Non-pigmented ciliary epithelial cell (primary cell): ENCODE data around the gene NR2F1.

Source experiments
- DNase-seq: peaks from one replicate; pipeline ENCODE4 v3.0.0-alpha.2; 2010; ENCODE audit warnings: low read depth

The NR2F1 gene

DNA sequence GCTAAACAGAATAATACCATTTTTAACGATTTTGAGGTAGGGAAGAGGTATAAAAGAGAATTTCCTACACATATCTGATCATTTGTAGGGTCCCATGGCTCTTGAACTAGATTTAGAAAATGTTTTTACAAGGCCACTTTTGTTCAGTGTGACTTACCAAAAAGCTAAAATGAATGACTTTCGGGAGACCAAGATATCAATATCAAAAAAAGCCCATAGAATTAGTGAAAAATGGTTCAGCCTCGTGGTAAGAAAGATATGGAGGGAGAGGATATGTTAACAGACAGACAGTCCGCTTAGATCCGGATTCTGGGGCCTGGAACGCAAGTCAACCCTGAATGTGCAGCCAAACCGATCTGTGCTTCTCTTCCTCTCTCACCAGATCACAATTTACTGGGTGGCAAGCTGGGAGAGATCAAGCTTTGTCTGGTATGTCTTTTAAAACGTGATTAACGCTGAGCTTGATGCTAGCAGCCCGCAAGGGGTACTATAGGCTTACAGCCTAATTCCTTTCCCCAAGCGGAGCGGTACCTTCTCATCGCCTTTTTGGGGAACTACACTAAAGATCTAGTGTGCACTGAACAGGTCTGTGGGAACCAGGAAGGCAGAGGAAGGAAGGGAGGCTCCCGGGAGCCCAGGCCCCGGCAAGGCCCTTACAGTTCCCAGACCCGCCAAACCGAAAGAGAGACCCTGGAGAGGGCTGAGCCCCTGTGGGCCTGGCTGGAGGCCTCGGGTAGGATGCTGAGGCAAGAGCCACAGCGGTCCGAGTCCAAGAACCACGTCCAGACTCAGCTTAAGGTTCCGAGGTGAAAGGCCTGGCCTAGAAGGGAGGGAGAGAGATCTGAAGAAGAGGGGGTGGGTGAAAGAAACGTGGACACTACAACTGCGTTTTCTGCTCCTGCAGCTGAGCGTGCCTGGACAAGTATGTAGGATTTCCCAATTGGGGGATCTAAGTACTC, 4.9 kb upstream of the NR2F1 start:
- no peak for DNase-seq

DNA sequence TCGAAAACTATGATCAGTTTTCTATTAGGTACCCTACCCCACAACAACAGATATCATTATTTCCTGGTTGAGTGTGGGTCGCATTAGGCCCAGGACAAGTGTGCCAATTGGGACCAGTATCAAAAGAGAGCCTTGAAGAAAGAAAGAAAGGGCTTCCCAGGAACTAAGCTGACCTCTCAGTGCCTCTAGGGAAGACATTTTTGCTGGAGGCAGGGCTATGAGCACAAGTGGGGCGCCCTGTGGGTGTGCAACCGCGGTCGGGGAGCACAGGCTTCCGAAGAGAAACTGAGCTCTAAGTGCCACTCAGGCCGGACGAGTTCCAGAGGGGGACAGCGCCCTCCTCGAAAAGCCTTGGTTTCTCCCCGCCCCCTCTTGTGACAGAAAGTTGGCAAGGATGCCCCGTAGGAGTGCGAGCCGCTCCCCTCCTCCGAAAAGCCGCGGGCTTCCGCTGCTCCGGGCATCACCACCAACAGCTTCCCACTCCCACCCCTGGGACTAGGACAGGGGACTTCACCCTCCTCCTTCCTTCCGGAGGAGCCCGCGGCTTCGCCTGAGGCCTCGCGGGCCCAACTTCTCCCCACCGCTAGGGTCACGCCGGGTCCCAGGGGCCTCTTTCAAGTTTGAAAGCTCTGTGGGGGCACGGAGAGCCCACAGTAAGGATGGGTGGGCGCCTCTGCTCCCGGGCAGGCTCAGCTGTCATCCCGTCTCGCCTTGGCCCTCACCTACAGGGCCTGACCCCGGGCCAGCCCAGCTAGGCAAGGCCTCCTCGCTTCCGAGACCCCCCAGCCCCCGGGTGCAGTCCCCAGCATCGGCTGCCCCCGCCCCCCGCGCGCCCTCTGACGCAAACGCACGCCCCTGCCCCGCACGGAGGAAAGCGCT, 4.0 kb upstream of the NR2F1 start:
- DNase-seq = no peak

GRCh38 chr5:93579692-93580062, 3.3 kb upstream of the NR2F1 start:
- no peak for DNase-seq

- DNase-seq = no peak
These were observed 2.7 kb upstream of the NR2F1 start for GRCh38 chr5:93580063-93580926.

DNA sequence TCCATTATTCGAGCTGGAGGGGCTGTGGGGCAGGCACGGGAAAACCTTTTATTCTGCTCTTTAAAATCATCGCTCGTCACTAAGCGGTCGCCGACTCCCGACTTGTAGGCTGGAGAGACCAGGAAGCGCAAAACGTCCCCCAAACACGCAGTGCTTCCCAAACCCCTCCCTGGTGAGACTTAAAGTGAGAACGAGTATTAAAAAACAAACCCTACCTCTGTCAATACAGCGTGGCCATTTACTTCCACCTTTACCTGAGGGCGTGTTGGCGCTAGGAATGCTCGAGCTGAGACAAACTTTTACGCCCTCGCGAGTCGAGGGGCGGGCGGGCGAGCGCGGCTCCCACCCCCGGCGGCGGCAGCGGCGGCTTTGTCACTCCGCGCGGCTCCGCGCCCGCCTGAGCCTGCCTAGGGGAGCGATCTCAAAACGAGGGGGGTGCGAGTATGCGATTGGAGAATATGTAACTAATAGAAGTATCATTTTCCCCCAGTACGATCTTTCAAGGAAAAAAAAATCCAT, 2.0 kb upstream of the NR2F1 start, which contains the start of gene NR2F1-AS1:
Gene NR2F1-AS1 (minus strand): TSS at position 293 of the 519 bp plus-strand sequence.
- no peak for DNase-seq

GRCh38 chr5:93582167-93582462, 907 bp upstream of the NR2F1 start:
- DNase-seq = no peak

- no peak for DNase-seq
These were observed 381 bp downstream of the NR2F1 start for GRCh38 chr5:93583439-93583767.

DNA sequence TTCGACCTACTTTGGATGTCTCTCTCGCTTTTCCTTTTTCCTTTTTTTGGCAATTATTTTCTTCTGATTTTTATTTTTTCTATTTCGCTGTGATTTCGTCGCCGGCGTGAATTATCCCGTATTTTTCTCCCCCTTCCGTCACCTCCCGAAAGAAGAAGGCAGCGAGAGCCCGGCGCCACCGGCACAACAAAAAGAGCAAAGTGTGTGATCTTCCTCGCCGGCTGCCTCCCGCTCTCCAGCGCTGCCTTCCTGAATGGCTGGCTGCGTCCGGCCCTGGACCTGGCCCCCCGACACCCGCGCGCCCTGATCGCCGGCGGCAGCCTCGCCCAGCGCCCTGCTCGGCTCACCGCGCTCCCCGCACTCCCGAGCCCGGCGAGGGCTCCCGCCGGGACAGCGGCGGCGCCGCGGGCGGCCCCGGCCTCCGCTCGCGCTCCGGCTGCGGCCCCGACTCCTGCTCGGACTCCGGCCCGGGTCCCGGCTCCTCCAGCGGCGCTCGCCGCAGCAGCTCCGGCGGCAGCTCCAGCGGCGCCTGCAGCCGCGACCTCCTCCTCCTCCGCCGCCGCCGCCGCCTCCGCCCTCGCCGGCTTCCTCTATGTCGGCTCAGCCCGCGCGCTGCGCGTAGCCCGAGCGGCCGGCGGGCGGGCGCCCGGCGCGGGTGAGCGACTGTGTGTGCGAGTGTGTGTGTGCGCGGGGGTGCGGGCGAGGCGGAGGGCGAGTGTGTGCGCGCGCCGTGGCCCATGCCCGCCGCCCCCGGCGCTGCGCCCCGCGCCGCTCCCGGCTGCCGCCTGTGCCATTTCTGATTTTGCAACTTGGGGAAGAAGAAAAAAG, 960 bp downstream of the NR2F1 start:
- DNase-seq = no peak

GRCh38 chr5:93584596-93585040, 1.6 kb downstream of the NR2F1 start:
- no peak for DNase-seq

DNA sequence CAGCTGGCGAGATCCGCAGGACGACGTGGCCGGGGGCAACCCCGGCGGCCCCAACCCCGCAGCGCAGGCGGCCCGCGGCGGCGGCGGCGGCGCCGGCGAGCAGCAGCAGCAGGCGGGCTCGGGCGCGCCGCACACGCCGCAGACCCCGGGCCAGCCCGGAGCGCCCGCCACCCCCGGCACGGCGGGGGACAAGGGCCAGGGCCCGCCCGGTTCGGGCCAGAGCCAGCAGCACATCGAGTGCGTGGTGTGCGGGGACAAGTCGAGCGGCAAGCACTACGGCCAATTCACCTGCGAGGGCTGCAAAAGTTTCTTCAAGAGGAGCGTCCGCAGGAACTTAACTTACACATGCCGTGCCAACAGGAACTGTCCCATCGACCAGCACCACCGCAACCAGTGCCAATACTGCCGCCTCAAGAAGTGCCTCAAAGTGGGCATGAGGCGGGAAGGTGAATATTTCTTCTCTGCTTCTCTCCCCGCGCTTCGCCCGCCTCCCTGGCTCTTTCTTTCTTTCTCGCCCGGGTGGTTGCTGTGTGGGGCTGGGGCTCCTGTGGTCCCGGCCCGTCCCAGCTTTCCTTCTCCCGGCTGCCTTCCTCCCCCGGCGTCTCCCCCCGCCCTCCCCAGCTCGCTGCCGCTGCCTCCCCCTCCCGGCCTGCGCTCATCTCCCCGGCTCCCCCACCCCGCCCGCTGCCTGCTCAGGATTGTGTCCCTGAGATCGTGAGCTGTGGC, 2.2 kb downstream of the NR2F1 start:
- DNase-seq = no peak

DNA sequence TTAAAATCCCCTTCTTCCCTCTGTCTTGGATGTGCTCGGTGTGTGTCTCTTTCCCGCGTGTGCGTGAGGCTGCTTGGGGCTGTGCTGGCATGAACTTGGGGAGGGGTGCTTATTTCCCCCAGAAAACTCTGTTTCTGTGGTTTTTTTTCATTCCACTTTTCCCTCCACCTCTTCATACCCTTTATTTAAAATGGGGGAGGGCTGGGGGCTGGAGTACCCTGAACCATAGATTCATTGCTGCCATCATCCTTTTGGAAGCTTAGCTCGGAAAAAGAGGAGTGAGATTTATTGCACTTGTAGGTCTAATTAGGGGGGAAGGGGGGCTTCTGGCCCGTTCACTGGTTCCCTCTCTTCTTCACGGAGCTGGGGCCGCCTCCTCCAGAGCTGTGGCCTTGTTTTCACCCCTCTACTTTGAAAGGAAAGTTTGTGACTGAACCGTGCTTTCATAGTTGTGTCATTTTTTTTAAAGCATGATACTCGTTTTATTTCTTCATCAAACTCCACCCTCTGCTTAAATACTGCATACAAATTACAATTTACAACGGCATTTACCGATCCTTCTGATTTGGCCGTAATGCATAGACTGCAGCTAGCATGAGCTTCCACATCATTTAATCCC, 2.9 kb downstream of the NR2F1 start:
- DNase-seq = no peak

DNA sequence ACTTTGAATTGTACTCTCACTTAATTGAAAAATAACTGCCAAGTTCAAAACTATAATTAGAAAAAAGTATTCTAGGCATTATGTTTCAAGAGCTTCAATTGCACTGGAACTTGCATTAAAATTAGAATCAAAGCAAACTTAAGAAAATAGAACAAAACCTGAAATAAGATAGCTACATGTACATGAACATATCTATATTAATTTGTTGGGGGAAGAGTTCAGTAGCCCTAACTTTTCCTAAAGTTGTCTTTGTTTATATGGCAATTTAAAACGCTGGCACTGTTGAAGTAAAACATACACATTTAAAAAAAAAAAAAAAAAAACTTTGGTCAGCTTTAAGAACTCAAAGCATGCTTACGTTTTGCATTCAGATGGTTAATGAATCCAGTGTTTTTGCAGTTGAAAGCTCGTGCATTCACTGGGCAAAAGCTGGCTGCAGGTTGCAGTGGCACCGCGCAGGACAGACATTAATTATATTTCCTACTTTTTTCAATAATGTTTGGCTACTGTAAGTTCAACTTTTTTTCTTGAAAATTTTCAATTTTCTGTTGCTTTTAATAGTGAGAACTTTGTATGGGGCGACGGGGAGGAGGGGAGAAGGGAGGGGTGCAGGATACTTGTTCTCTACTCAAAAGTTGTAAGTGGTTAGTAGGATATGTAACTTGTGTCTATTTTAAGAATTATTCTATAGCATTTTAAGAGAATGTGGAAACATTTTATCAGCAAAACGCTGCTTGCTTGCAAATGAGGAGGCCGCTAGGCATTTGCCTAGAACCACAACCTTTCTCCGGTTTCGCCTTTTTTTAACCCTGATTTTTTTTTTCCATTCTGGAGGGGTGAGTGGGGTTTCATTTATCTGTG, 3.9 kb downstream of the NR2F1 start:
- DNase-seq = no peak

DNA sequence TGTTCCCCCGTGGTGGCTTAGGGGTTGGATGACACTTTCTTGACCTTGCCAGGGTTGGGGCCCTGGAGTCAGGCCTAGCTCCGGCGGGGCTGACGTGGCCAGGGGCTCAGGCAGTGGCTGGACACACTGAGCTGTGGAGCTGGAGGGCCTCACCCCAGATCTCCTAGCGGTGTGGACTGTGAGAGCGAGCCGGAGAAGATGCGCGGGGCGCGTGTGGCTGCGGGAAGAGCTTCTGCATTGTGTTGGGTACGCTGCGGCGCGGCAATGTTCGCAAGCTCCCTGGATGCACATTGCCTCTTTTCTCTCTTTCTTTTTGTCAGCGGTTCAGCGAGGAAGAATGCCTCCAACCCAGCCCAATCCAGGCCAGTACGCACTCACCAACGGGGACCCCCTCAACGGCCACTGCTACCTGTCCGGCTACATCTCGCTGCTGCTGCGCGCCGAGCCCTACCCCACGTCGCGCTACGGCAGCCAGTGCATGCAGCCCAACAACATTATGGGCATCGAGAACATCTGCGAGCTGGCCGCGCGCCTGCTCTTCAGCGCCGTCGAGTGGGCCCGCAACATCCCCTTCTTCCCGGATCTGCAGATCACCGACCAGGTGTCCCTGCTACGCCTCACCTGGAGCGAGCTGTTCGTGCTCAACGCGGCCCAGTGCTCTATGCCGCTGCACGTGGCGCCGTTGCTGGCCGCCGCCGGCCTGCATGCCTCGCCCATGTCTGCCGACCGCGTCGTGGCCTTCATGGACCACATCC, 4.8 kb downstream of the NR2F1 start:
- DNase-seq = no peak

DNA sequence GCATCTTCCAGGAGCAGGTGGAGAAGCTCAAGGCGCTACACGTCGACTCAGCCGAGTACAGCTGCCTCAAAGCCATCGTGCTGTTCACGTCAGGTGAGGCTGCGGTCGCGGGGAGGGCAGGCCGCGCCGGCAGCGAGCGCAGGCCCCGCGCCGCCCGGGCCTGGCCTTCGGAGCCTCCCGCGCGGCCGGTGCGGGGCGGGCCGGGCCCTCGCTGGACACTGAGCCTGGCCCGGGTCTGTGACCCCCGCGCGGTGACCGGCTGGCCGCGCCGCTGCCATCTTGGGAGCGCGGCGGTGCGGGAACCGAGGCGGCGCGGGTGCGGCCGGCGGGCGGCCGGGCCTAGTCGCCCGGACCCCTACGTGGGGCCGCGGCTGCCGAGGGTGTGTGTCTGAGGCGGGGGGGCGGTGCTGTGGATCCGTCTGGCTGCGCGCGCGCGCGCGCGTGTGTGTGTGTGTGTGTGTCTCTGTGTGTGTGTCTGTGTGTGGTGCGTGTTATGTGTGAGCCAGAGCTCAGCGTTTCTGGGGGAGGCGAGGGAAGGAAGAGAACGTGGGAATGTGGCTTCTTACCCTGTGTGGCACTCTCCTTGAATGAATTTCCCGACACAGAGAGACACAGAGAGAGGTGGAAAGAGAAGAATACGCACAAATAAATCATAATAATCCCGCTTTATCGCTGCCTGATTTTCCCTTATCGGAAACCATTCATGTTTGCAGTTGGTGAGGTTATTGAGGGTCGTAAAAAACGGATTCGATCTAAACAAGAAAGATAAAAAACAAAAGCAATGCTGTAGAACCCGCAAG, 5.5 kb downstream of the NR2F1 start:
- no peak for DNase-seq

DNA sequence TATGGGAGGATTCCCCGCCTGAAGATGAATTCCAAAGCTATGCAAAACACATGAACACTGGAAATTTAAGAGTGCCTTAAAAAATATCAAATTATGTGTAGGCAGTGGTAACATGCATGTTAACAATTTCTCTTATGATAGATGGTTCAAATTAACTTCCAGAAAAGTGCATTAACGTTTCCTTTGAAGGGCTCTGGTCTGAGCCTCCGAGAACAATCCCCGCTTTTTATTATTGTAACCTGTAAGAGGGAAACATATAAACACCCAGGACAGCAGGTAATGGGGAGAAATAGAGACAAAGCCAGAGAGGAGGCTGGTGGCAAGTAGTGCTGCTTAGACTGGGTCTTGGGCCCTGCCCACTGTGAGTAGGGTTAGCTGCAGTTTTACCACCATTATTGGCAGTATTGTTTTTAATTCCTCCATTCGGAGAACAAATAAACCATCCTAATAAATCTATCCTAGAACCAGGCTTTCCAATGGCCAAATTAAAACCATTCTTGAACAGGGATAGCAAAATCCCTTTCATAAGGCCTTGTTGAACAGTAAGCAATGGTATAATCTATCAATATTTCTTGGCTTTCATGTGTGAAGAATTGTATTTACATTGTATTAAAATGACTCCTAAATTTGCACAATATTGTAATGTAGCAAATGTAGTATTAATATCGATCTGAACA, 6.3 kb downstream of the NR2F1 start:
- DNase-seq = no peak

GRCh38 chr5:93589829-93590215, 6.8 kb downstream of the NR2F1 start:
- no peak for DNase-seq

- DNase-seq = no peak
These were observed 7.5 kb downstream of the NR2F1 start for GRCh38 chr5:93590493-93590892.
